SK-N-MC (cell line): ENCODE measurements around the gene ANKS6.

Experiments
- DNase-seq: peaks from one replicate; pipeline ENCODE4 v3.0.0-alpha.2; 2011; ENCODE audit warnings: low read depth, low spot score
- H3K27ac ChIP-seq: fragments of 200-600 bp; sonication (generic); 2 replicates; pipeline ENCODE4 v1.5.1; 2016; ENCODE audit warnings: mixed run types
- H3K36me3 ChIP-seq: fragments of 200-600 bp; sonication (generic); 2 replicates; pipeline ENCODE4 v1.6.1; 2017; ENCODE audit warnings: antibody characterized with exemption, low read length, mixed read lengths; ENCODE audit not compliant: insufficient read depth
- H3K4me3 ChIP-seq: fragments of 200-600 bp; sonication (generic); 2 replicates; pipeline ENCODE4 v1.5.1; 2016
- H3K9ac ChIP-seq: fragments of 200-600 bp; sonication (generic); 2 replicates; pipeline ENCODE4 v1.8.0; 2017; ENCODE audit warnings: mixed run types, mixed read lengths; ENCODE audit not compliant: insufficient read length
- H3K9me3 ChIP-seq: fragments of 200-600 bp; sonication (generic); 2 replicates; pipeline ENCODE4 v1.6.1; 2017; ENCODE audit warnings: low read depth, mild to moderate bottlenecking, antibody characterized with exemption, low read length, moderate library complexity, mixed read lengths
- EZH2 ChIP-seq: fragments of 200-600 bp; sonication (generic); IDR thresholded peaks from one replicate; pipeline ENCODE4 v1.6.1; 2017; ENCODE audit warnings: antibody characterized with exemption
- FOXP2 ChIP-seq: optimal IDR thresholded peaks from 2 replicates; pipeline ENCODE3; 2011; ENCODE audit warnings: mild to moderate bottlenecking, moderate library complexity; ENCODE audit not compliant: insufficient read depth; ENCODE audit errors: extremely low read length, control extremely low read depth
- POLR2AphosphoS5 ChIP-seq: IDR thresholded peaks from 2 replicates; pipeline ENCODE4 v1.6.1; 2012; ENCODE audit warnings: mild to moderate bottlenecking, low read depth, low read length, borderline replicate concordance

The ANKS6 gene

GRCh38 chr9:98833090-98833956 is 37.0 kb upstream of the ANKS6 start:
- H3K4me3 ChIP-seq: no peak overlapping the region
- no peak overlapping the region for H3K9ac ChIP-seq
- no peak for DNase-seq
- no peak overlapping the region for H3K27ac ChIP-seq
- no peaks in the 10 kb centered on the region for H3K36me3 ChIP-seq
- TF ChIP-seq FOXP2 (no peak), EZH2 (no peak), POLR2AphosphoS5 (no peak)
- H3K9me3 ChIP-seq: no peaks in the 10 kb centered on the region

DNA sequence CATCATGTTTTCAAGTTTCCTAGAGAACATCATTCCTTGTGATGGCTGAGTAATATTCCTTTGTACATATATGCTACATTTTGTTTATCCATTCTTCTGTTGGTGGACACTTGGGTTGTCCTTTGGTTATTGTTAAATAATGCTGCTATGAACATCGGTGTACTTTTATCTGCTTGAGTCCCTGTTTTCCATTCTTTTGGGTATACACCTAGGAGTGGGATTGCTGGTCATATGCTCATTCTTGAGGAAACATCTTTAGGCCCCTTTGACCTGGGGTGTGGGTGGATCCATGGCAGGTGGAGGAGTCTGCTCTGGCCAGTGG is 36.4 kb upstream of the ANKS6 start:
- Histone ChIP-seq H3K4me3 (no peak overlapping the region), H3K36me3 (no peaks in the 10 kb centered on the region), H3K9ac (no peak overlapping the region), H3K9me3 (no peaks in the 10 kb centered on the region), H3K27ac (no peak overlapping the region)
- TF ChIP-seq FOXP2 (no peak), POLR2AphosphoS5 (no peak), EZH2 (no peak)
- DNase-seq: no peak

DNA sequence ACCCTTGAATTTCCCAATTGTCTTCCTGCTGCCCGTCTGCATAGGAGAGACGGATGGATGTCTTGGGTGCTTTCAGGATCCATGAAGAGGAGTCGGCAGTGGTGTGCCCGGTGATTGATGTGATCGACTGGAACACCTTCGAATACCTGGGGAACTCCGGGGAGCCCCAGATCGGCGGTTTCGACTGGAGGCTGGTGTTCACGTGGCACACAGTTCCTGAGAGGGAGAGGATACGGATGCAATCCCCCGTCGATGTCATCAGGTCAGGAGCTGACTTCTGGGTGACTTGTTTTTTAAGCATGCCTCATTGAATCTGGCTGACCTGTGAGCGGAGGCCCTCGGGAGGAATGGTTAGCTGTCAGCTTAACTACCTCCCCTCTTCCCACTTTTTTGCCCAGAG is 35.3 kb upstream of the ANKS6 start:
- DNase-seq: no peak
- TF ChIP-seq POLR2AphosphoS5 (no peak), EZH2 (no peak), FOXP2 (no peak)
- H3K9ac ChIP-seq: no peak overlapping the region
- H3K4me3 ChIP-seq: no peak overlapping the region
- no peaks in the 10 kb centered on the region for H3K9me3 ChIP-seq
- H3K27ac ChIP-seq: no peak overlapping the region
- H3K36me3 ChIP-seq: no peaks in the 10 kb centered on the region

GRCh38 chr9:98830554-98830953 is 34.2 kb upstream of the ANKS6 start:
- Histone ChIP-seq H3K9ac (no peak overlapping the region), H3K4me3 (no peak overlapping the region), H3K9me3 (no peaks in the 10 kb centered on the region), H3K36me3 (no peaks in the 10 kb centered on the region), H3K27ac (no peak overlapping the region)
- no peak for TF ChIP-seq FOXP2
- TF ChIP-seq EZH2: no peak
- no peak for TF ChIP-seq POLR2AphosphoS5
- no peak for DNase-seq

- Histone ChIP-seq H3K27ac (no peak overlapping the region), H3K9ac (no peak overlapping the region), H3K9me3 (no peaks in the 10 kb centered on the region), H3K36me3 (no peaks in the 10 kb centered on the region), H3K4me3 (no peak overlapping the region)
- no peak for DNase-seq
- no peak for TF ChIP-seq EZH2
- TF ChIP-seq POLR2AphosphoS5: no peak
- no peak for TF ChIP-seq FOXP2
These were observed 33.4 kb upstream of the ANKS6 start for GRCh38 chr9:98829766-98830165.

DNA sequence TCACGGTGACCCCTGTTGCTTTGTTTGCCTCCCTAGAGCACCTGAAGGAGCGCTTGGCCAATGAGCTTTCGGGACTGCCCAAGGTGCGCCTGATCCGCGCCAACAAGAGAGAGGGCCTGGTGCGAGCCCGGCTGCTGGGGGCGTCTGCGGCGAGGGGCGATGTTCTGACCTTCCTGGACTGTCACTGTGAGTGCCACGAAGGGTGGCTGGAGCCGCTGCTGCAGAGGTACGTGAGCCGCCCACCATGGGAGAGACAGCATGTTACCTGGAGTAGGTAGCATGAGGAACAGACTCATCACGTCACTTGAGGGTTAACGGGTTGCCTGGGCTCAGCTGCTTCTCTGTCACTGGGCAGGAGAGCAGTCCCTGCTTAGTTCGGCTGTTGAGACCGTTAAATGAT is 30.4 kb upstream of the ANKS6 start:
- TF ChIP-seq FOXP2: no peak
- no peaks in the 10 kb centered on the region for H3K36me3 ChIP-seq
- H3K9me3 ChIP-seq: no peaks in the 10 kb centered on the region
- no peak overlapping the region for H3K9ac ChIP-seq
- no peak overlapping the region for H3K4me3 ChIP-seq
- no peak overlapping the region for H3K27ac ChIP-seq
- no peak for DNase-seq

DNA sequence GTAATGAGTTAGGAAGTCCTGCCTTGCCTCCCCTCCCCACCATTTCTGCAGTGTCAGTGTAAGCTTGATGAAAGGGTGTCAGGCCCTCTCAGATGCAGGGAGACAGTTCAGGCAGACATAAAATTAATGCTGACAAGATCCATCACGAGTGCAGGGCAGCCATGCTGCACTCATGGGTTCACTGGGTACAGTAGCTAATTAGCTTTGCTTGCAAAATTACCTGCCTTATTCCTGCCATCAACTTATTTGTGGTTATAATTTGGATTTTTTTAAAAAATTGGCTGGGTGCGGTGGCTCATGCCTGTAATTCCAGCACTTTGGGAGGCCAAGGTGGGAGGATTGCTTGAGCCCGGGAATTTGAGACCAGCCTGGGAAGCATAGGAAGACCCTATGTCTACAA is 29.1 kb upstream of the ANKS6 start:
- TF ChIP-seq FOXP2: no peak
- no peak for TF ChIP-seq EZH2
- TF ChIP-seq POLR2AphosphoS5: no peak
- DNase-seq: no peak
- Histone ChIP-seq H3K27ac (no peak overlapping the region), H3K36me3 (no peaks in the 10 kb centered on the region), H3K4me3 (no peak overlapping the region), H3K9ac (no peak overlapping the region), H3K9me3 (no peaks in the 10 kb centered on the region)

DNA sequence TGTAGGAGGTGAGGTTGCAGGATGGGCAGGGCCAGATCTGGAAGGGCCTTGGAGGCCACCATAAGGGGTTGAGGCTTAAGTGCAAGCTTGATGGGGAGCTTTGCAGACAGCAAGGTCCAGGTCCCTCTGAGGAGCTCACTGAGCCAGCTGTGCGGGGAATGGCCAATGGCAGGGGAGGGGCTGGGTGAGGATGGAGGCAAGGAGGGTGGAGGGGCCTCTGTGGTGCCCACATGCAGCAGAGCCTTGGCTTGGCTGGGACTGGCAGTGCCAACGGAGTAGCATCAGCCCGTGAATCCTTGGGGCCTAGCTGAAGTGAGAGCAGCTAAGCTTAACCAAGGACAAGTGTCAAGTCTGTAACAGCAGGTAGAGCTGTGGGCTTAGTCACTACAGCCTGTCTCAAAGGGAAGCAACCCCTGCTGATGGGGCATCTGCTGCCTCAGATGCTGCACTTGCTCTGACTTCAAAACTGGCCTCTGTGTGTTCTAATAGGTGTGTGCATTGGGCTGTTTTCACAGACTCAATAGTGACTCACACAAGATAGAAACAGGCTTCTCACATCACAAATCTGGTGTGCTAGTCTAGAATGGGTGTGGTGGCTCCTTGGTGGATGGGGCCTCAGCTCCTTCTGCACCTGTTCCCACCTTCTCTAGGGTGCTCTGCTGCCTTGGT is 27.4 kb upstream of the ANKS6 start:
- Histone ChIP-seq H3K4me3 (no peak overlapping the region), H3K9me3 (no peaks in the 10 kb centered on the region), H3K9ac (no peak overlapping the region), H3K36me3 (no peaks in the 10 kb centered on the region), H3K27ac (no peak overlapping the region)
- no peak for DNase-seq
- TF ChIP-seq EZH2: no peak
- no peak for TF ChIP-seq FOXP2
- TF ChIP-seq POLR2AphosphoS5: no peak
